HK-2 (cell line): ENCODE measurements around the gene GHR.
A peak's percentile ranks its signal among the peaks of the same experiment; 100 is the strongest.

ENCODE experiments used
- DNase-seq: peaks from one replicate; pipeline ENCODE4 v3.0.0-alpha.2; 2018; ENCODE audit not compliant: unreplicated experiment

The GHR gene

DNA sequence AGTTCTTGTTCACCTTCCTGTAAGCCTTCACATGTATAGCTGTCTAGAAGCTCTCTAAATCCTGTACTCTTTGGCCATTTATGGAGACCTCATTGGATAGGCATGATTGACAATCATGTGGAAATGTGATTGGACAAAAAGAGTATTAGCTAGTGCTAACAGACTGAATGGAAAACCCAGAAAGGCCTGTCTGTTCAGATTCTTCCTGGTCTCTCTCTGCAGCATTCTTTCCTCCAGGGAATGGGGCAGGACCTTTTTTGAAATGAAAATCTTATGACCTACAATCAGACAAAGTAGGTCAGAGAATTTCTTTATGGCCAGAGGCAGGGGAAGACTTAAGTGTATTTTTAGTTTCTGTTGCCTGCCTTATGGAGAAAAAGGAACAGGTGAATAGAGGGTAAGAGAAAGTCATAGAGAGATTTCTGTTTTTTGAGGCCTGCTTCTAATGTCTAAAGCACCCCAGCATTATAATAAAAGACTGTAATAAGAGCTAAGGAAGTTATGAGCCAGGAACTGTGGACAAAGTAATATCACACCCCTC is 181.0 kb downstream of the GHR start:
- DNase-seq = no peak

DNA sequence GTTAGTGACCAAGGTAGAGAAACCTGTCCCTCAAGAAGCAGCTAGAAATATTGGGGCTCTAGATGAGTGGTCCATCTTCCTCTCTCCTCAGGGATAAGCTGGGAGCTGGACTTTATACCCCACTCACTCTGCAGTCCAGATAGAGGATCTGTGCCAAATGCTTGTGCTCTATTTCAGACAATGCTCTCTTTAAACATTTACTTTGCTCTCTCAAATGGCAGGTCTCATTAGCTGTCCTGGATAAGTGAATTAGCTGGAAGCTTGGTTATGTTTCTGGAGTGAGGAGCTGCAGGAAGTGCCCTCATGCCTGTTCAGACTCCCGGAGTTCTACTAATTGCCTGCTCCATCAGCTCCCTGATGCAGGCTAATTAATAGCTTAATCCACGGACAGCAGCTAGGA is 182.3 kb downstream of the GHR start:
- DNase-seq = no peak

DNA sequence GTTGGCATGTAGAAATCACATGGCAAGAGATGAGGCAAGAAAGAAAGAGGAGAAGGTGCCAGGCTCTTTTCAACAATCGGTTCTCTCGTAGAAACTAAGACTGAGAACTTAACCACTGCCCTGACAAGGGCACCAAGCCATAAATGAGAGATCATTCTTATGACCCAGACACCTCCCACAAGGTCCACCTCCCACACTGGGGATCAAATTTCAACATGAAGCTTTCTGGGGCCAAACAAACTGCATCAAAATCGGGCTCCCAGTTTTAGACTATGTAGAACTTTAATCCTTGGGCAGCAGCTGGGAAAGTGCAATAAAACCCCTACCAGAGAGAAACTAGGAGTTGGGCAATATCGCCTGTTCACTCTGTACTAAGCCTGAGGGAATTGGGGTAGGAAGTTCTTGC is 183.2 kb downstream of the GHR start:
- no peak for DNase-seq

DNA sequence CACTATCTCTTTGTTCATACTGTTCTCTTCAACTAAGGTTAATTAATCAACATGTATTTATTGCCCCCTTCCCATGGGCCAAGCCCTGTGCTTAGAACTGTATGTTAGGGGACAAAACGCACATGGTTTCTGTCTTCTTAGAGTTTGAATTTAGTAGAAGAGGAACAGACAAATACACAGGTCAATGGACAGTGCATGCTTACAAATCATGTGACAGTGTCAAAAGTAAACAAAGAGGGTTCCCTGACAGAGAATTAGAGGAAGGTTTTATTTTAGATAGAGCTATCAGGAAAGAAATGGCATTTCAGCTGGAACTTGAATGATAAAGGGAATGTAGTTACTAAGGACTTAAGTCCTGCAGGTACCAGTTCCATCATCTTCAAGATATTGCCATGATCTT is 188.2 kb downstream of the GHR start:
- no peak for DNase-seq

DNA sequence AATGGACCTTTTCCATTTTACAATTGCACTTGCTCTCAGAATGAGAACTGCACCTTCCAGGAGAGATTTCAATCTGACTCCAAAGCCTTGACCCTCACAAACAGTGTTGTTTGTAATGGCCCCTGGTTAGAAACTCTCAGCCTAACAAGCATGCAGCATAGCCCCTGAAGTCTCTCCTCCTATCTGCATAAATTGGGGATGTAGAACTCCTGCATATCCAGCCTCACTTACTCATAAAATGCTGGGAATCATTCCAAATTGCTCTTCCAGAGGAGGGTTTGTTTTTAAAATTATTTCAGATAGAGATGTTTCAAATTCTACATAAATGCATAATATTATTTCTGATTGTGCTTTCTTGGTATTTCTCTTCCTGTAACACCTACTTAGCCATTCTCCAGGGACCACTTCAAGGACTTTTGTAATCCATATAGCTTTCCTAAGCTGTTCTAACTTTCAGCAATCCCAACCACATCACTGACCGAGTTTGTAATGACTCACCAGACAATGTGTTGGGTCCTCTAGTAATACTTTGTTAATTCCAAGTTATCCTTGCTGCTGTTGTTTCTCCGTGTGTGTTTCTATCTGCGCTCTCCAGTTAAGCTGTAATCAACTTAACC is 189.6 kb downstream of the GHR start:
- DNase-seq = no peak

DNA sequence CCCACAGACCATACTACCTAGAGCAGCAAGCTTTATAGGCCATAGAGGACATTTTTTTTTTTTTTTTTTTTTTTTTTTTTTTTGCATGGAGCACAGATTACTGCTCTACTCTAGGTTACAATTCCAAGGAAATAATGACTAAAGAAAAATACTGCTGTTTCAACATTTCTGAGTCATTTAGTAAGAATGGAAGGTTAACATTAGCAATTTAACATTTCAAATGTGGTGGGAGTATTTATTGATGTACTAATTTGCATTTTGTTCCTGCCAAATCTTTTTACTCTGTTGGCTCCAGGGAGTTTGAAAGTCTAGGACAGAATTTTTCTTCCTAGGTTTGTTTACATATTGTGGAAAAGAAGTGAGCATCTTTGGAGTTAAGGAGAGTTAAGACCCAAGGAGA is 191.3 kb downstream of the GHR start:
- DNase-seq = no peak

DNA sequence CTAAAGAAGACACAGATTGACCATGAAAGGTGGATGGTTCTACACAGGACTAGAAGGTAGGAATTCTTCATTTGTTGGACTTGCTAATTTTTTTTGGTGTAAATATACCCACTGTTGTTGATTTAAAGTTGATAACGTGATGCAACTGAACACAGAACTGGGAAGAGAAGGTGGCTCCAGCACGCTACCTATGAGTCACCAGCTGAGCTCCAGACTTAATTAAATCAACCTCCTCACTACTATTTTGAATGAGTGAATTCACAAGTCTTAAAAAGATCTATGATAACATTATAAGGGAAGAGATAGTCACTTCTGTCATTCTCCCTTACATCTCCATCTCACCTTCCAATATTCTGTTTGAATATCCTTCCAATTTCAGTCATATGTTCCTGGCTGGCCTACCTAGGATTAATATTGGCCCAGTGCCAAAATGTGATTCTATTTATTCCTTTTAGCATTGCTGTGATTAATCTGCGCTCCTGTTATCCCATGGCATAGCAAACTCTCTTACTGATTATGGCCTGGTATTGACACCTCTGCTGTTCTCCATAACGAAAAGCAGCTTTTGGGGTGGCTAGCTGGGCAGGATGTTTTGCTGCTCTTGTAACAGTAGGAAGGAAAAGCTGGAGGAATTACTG is 197.5 kb downstream of the GHR start:
- DNase-seq = no peak

DNA sequence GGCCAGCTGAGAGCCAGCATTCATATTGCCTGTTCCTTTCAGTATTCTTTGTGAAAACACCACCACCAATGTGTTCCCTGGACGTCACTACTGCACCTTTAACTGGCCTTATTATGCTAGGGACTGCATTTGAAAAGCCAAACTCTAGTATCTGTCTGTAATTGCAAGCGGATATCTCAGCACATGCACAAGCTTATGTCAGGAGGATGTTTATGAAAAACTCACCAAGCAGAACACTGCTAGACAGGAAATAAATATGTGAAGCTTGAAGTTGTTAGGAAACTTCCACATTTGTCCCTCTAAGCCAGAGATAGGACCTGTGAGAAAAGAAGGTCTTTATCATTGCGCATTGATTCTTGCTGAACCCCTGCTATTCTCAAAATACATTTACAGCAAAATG is 198.0 kb downstream of the GHR start:
- no peak for DNase-seq

DNA sequence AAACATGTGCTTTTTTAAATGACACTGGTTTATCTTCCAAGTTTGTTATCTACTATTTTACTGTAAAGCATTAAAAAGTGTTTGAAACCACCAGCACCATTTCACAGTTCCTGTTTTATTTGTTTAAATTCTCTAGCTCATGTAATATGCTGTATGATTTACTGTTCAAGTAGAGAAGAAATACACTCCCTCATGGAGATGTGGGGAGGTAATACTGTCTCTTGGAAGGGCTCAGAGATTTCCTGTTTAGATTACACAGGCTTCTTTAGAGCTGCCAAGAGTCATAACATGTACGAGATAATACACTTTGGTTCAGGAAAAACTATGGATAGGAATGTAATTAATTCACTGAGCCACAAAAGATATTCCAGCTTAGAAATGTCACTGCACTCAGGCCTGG is 198.4 kb downstream of the GHR start:
- DNase-seq = no peak

DNA sequence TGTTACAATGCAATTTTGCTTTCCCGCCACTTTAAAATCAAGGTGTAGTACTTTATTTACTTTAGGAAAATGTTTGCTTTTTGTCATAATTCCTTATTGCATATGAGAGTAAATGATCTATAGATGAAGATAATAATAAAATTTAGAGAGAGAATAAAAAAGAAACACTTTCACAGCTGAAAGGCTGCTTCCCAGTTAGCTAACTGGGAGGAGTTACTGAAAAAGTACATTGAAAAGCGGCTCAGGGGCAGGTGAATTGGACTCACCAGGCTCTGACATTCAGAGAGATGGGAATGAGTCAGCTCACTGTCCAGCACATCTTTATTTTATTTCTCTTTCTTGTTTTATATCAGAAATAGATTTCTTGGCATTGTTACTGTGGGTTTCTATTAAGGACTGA is 201.7 kb downstream of the GHR start:
- no peak for DNase-seq

DNA sequence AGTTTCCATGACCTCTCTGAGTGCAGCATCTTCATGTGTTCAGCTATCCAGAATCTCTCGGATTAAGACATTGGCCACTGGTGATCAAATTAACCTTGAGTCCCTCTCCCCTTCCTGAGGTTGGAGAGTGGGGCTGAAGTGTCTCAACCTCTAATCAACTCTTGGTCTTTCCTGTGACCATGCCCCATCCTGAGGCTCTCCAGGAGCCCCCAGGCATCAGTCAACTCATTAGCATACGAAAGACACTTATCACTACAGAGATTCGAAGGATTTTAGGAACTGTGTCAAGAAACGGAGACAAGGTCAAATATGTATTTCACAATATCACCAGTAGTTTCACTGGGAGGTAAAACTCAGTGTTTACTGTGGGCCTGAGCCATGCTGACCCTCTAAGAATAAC is 203.2 kb downstream of the GHR start:
- DNase-seq = no peak

DNA sequence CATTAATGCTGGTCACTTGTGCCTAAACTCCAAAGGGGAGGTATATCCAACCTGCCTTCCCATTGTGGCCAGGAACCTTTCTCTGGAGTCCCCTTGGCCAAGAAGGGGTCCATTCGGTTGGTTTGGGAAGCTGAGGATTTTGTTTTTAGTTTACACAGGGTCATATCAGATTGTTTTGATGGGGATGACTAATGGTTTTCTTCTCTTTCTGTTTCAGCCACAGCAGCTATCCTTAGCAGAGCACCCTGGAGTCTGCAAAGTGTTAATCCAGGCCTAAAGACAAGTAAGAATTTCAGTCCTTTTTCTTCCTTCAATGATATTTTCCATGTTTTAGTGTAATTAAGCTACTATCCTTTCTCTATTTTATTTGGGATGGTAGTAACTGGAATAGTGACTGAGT is 205.6 kb downstream of the GHR start:
- DNase-seq = no peak

DNA sequence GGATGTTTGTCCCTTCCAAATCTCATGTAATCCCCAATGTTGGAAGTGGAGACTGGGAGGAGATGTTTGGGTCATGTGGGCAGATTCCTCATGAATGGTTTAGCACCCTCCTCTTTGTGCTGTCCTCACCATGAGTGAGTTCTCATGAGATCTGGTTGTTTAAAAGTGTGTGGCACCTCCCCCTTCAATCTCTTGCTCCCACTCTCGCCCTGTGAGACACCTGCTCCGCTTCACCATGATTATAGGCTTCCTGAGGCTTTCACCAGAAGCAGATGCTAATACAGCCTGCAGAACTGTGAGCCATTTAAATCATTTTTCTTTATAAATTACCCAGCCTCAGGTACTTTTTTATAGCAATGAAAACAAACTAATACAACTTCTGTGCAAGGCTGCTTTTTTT is 206.0 kb downstream of the GHR start:
- DNase-seq = no peak

DNA sequence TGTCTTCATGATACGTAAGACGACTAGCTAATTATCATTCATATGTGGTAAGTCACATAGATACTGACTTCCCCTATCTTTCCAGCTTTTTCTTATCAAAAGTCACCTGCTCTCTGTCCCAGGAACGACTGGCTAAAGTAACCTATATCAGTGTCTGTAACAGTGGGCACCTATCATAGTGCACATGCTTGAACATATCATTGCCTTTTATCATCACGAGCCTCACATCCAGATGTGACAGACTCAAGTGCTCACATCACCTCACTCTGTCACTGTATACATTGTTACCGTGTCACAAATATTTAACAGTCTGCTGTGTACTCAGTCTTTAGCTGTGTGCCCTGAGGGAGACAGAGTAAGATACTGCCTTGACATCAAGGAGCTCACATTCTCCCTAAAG is 208.0 kb downstream of the GHR start:
- no peak for DNase-seq

DNA sequence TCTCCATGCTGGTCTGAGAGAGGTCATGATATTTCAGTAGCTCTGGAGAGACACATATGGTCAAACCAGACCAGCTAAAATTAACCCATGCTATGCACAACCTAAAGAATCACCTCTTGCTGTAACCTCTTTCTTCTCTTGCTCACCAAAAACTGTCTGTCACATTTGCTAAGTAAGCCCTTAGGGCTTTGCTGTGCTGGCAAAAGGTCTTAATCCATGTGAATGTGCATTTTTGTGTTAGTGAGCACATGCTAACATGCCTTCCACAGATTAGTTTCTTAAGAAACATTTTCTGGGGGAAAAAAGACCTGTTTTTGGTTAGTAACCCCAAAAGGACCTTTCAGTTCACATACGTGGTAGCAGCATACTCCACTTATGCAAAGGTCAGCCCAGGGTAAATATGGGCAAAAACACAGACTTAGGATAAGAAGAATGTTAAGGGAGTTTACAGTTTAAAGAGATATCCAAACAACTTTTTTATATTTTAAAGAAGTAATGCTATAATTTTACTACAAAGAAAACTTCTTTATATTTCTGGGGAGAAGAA is 209.2 kb downstream of the GHR start:
- DNase-seq = no peak

DNA sequence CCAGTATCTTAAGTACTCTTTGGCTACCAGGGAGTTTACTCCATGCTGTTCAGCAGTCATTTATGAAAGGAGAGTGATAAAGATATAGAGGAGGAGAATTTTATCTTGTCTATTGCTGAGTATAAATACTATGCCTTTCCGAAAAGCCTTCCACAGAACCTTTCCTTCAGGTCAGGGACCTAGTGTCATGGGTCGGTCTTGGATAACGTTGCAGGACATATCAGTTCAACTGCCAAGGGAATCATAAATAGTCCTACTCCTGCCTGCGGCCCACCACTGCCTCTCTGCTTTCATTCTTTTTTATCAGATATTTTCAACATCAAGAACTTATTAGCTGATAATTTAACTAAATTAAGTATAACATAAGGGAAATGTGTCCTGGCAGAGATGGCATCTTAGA is 211.3 kb downstream of the GHR start:
- DNase-seq = no peak

DNA sequence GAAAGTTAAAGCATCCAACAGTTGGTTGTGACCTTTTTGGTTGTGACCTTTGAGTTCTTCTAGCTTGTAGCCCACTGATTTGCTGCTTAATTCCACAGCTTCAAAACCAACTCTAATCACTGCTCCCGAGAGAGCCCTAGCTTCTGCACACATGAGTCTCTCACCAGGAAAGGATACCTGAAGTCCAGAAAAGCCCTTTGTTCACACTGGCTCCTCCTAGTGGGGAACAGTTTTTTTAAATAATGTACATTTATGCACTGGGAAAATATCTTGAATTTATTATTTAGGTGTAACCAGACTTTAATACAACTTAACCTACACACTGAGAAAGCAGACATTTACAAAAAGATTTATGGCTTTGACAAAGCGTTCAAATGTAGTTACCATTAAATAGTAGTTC is 213.2 kb downstream of the GHR start:
- no peak for DNase-seq

DNA sequence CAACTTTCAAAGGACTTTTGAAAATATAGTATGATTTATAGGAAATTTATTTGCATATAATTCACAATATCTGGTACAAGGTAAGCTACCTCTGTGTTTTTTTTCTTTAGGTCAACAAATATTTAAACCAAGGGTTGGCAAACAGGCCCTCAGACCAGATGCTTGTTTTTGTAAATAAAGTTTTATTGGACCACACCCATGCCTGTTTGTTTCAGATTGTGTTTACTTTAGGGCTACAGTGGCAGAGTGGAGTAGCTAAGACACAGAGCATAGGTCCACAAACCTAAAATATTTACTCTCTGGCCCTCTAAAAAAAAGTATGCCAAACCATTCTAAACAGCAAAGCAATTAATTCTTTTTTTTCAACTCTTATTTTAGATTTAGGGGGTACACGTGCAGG is 213.7 kb downstream of the GHR start:
- no peak for DNase-seq

DNA sequence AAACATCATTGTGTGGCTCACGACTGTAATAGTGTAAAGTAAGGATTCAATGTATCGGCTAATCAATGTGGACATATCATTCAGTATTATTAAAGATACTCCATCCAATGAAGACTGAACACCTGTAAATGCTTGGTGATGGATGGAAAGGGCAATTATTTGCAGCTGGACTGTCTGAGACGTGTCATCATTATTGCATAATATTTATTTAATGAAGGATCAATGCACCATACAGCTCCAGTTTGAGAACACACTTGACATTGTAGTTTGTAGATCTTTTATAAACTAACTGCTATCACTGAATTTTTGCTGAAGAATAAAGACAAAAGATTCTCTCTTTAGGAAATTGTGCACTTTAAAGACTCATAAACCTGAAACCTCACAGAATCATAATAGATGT is 215.7 kb downstream of the GHR start:
- no peak for DNase-seq

DNA sequence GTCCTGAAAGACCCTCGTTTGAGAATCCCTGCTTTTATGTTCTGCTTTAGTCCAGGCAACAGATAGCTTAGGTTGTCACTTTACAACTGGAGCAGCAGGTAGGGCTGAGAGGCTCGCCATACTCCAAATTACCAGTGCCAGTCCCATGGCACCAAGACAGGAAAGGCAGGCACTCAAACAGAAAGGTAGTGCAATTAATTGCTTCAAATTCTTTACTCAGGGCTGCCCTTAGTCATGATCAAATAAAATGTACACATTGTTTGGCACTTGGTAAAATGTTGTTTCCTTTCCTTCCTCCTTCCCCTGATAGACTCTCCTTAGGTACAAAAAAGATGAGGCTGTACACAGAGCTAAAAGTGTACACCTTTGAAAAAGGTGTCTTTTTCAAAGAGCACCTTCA is 217.6 kb downstream of the GHR start:
- no peak for DNase-seq

DNA sequence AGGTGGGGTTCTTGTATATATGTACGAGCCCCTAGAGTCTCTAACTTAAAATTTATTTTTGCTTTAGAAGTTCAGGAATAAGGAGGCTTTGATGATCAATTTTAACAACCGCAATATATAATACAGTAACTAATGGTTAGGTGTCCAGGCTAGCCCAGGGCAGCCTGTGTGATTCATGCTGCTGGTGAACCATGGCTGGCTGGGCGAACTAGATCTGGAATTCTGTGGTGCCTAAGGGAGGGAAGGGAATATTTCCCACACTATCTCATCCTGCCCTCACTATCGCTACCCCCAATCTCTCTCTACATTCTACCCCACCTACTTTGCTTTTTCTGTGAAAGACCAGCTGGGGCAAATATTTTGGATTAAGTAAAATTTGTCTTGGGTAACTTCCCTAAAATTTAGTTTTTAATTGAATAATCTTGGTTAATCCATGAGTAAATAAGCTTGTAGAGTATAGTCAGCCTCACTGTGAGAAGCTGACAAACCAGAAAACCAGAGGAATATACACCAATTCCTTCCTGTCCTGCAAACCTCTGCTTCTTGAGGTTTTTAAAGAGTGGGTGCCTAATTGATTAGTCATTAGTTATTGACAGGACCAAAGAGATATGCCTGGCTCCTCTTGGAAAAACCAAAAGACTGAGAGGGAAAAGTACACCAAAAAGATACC is 218.2 kb downstream of the GHR start:
- DNase-seq = peak; percentile 9

DNA sequence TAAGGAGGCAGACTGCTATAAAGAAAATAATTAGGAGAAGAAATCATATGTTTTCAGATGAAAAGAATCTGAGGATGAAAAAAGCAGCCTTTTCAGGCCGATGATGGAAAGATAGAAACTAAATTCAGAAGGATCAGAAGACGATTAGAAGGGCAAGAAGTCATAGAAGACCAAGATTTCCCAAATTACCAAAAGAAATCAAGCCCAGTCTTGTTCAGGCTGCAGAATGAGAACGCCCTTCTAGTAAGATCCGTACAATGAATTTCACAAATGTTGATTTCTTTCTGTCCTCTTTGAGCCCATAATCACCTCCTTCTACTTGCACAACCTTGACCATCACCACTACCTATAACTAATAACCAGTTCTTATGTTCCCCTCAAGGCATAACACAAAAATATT is 218.8 kb downstream of the GHR start:
- DNase-seq = no peak

DNA sequence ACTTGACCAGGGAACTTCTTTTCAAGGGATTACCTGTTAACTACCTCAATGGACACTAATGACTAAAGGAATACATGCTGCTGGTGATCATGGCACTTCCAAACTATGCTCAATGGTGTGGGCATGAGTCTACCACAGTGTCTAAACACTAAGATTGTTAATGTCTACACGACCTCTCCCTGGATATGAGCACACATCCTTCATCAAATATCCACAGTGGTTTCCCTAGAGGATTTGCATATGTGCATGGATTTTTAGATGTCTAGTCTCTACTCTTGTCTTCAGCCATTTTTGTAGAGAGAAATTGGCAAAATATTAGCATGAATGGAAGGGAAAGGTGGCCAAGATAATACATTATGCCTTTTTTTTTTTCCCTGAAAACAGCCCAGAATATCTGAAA is 220.1 kb downstream of the GHR start:
- no peak for DNase-seq
